Measurements from ENCODE around the gene MAZ.
A peak's percentile ranks its signal among the peaks of the same experiment; 100 is the strongest.
"Not testable (repeated sequence)": the region's sequence is repeated elsewhere in the genome, so short reads cannot be mapped to it uniquely, and the experiment has no call there.

Gene MAZ

DNA sequence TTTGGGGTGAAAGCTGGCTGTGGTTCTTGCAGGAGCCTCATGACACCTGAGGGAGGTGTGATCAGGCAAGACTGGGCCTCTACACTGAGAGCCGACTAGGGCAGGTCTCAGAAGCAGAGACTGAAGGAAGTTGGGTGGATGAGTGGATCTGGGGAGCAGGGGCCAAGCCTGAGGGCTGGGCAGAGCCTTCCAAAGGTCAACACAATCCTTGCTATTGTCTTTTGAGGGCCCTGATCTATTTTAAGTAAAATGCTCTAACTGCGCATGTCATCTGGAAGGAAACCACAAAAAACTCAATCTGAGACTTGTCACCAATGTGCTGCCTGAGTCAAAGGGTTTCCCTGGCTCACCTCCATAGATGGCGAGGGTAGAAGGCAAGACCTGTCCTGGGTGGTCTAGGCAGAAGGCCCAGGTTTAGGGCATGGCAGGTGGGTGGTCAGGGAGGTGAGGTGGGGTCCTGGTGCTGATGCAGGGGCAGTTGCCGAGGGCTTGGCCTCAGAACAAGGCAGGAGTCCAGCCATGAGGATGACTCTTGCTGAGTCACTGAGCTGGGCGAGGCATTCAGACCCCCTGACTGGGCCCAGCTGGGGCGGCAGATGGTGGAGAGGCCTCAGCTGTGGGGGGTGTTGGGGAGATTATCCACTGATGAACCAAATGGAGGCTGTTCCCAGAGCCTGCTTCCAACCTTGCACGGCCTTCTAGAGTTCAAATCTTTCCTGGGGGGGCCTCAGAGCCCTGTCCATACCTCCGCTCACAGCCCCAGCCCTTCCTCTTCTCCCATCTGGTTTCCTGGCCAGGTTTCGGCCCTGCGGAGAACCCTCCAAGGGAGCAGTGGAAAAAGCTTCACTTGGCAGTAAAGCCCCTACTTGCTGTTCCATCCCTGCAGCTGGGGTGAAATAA lies 19.1 kb downstream of the MAZ start:
- DNase-seq = no peak

DNA sequence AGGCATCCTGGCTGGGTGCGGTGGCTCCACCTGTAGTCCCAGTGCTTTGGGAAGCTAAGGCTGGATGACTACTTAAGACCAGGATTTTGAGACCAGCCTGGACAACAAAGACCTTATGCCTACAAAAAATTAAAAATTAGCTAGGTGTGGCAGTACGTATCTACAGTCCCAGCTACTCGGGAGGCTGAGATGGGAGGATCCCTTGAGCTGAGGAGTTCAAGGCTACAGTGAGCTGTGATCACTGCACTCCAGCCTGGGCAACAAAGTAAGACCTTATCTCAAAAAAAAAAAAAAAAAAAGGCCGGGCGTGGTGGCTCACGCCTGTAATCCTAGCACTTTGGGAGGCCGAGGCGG lies 20.0 kb downstream of the MAZ start:
- no peak for DNase-seq

DNA sequence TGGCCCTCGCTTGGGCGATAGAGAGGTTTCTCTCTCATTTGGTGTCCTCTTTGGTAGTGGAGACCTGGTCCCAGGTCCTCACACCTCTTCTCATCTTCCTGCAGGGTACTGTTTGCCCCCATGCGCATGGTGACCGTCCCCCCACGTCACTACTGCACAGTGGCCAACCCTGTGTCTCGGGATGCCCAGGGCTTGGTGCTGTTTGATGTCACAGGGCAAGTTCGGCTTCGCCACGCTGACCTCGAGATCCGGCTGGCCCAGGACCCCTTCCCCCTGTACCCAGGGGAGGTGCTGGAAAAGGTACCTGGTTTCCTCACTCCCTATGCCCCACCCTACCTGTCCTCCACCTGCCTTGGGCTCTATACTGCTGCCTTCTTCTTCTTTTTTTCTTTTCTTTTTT lies 24.4 kb downstream of the MAZ start:
- no peak for DNase-seq

DNA sequence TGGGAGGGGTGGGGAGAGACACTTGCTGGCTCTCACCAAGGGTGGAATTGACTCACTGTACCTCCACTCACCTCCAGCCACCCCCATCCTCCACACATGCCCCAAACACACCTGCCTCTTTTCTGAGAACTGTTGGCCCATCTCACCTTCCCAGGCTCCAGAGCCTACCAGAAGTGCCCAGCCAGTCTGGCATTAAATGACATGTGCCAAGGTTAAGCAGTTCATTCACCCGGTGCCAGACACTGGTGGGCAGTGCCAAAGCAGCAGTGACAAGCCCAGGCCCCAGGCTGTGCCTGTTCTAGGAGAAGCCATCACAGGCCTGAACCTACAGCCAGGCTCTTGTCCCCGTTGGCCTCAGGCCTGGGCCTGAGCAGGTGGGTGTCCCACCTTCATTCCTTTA lies 25.2 kb downstream of the MAZ start:
- no peak for DNase-seq

DNA sequence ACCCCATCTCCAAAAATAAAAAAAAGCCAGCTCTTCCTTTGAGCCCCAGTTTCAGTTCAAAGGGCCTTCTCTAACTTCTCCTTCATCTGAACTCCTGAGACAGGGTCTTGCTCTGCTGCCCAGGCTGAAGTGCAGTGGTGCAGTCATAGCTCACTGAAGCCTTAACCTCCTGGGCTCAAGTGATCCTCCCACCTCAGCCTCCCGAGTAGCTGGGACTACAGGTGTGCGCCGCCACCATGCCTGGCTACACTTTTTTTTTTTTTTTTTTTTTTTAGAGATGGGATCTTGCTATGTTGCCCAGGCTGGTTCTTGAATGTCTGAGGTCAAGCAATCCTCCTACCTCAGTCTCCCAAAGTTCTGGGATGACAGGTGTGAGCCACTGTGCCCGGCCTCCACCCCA lies 26.9 kb downstream of the MAZ start:
- not testable (repeated sequence) for DNase-seq

DNA sequence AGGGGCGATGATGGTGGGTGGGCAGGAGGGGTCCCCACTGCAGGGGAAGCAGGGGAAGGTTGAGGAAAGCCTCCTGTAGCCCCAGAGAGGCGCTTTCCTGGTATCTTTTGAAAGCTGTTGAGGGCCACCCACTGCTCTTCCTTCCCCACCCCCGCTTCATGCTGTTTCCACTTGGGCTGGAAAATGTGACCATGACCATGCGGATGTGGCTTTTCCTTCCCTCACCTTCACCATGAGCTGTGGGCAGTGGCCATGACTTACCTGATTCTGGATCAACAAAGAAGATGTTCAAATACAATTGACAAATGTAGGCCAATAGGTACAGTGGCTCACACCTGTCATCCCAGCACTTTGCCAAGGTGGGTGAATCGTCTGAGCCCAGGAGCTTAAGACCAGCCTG lies 27.8 kb downstream of the MAZ start:
- no peak for DNase-seq

DNA sequence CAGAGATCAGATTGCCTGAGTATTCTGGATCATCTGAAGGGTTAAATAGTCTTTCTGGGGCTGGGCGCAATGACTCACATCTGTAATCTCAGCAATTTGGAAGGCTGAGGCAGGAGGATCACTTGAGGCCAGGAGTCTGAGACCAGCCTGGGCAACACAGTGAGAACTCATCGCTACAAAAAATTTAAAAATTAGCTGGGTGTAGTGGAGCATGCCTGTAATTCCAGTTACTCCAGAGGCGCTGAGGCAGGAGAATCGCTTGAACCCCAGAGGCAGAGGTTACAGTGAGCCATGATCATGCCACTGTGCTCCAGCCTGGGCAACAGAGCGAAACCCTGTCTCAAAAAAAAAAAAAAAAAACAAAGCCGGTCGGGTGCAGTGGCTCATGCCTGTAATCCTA lies 29.6 kb downstream of the MAZ start:
- DNase-seq = no peak

DNA sequence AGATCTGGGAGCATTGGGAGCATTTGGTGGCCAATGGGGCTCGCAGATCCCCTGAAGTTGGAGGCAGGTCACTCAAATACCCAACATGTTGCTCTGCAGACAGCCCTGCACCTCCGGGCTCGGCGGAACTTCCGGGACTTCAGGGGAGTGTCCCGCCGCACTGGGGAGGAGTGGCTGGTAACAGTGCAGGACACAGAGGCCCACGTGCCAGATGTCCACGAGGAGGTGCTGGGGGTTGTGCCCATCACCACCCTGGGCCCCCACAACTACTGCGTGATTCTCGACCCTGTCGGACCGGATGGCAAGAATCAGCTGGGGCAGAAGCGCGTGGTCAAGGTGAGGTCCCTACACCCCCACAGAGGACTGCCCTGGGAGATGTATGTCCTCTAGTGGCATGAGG lies 30.3 kb downstream of the MAZ start:
- DNase-seq = no peak

DNA sequence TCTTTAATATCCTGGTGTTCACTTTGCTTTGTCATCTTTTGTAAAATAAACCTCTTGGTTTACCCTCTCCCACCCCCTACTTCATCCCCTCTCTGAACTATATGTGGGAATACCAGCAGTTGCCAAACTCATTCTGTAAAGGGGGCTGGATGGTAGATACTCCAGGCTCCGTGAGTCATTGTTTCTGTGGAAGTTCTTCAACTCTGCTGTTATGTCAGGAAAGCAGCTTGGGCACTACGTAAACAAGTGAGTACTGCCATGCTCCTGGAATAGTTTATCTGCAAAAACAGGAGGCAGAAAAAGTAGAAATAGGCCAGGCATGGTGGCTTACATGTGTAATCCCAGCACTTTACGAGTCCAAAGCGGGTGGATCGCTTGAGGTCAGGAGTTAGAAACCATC lies 31.5 kb downstream of the MAZ start:
- DNase-seq = no peak

DNA sequence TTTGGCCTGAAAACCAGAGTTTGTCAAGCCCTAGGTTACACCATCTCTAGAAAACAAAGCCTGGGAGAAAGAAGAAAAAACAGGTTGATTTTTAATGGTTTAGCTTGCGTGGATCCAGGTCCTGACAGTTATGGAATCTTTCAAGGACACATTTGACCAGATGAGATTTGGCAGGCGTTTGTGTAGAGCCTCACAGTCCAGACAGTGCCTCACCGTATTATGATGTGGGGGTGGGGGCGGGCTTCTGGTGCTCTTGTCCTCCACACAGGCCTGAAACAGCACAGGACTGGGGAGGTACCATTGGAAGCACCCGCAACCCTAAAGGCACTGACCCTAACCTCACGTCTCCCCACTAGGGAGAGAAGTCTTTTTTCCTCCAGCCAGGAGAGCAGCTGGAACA lies 33.5 kb downstream of the MAZ start:
- no peak for DNase-seq

DNA sequence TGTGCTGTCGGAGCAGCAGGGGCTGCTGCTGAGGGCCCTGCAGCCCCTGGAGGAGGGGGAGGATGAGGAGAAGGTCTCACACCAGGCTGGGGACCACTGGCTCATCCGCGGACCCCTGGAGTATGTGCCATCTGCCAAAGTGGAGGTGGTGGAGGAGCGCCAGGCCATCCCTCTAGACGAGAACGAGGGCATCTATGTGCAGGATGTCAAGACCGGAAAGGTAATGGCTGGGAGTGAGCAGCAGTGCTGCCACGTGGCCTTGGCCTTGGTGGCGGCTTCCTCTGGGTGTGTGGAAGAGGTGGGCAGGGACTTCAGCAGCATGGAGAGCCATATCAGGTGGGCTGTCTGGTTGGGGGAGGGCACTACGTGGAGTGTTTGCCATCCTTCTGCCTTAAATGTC lies 33.9 kb downstream of the MAZ start:
- DNase-seq = no peak

DNA sequence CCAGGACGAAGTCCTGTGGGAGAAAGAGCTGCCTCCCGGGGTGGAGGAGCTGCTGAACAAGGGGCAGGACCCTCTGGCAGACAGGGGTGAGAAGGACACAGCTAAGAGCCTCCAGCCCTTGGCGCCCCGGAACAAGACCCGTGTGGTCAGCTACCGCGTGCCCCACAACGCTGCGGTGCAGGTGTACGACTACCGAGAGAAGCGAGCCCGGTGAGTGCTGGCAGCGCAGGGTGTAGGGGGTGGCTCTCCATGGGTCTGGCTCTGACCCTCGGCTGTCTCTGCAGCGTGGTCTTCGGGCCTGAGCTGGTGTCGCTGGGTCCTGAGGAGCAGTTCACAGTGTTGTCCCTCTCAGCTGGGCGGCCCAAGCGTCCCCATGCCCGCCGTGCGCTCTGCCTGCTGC lies 35.3 kb downstream of the MAZ start:
- DNase-seq = no peak

DNA sequence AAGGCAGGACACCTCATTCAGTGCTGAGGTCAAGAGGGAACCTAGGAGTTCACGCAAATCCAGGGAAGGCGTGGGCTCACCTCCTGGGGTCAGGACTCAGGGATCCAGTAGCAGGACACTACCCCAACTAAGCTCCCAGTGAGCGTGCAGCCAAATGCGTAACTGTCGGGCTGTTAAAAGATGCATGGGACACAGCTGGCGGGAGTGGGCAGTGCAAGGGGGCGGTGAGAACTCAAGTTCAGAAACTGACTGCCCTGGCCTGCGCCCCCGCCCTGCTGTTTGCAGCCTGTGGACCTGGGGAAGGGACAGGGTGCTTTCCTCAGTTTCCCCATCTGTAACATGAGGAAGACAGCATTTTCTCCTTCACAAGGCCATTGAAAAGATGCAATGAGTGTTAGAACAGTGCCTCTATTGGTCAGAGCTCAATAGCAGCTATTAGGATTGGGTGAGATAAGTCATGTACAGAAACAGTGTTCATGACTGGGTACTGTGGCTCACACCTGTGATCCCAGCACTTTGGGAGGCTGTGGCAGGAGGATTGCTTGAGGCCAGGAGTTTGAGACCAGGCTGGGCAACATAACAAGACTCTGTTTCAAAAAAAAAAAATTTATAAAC lies 36.5 kb downstream of the MAZ start:
- DNase-seq = no peak

DNA sequence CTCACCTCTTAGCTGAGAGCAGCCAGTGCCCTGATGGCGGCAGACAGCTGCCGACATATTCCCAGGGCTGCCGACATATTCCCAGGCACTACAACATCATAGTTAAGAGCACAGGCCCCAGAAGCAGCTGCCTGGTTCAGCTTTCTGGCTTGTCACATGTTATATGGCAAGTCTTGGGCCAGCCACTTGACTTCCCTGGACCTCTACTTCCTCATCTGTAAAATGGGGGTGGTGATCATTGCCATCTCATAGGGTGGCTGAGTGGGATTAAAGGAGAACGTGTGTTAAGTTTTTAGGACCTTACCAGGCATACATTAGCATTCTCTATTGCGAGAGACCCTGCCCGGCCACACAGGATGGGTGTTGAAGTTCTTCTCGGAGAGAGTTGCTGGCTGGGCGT lies 37.6 kb downstream of the MAZ start:
- DNase-seq = no peak

DNA sequence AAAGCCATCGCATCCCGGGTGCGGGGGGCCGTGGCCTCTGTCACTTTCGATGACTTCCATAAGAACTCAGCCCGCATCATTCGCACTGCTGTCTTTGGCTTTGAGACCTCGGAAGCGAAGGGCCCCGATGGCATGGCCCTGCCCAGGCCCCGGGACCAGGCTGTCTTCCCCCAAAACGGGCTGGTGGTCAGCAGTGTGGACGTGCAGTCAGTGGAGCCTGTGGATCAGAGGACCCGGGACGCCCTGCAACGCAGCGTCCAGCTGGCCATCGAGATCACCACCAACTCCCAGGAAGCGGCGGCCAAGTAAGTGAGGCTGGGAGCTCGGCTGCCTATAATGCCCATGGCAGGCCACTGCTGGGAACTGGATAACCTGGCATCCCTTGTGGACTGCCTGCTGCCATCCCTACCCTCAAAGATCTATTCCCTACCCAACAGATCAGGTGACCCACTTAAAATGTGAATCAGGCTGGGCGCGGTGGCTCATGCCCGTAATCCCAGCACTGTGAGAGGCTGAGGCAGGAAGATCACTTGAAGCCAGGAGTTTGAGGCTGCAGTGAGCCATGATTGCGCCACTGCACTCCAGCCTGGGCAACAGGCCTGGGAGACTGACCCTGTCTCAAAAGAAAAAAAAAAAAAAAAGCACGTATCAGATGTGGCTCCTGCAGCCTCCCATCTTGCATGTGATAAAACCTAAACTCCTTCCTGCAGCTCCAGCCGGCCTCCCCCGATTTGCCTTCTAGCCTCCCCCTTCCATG lies 38.4 kb downstream of the MAZ start:
- no peak for DNase-seq

DNA sequence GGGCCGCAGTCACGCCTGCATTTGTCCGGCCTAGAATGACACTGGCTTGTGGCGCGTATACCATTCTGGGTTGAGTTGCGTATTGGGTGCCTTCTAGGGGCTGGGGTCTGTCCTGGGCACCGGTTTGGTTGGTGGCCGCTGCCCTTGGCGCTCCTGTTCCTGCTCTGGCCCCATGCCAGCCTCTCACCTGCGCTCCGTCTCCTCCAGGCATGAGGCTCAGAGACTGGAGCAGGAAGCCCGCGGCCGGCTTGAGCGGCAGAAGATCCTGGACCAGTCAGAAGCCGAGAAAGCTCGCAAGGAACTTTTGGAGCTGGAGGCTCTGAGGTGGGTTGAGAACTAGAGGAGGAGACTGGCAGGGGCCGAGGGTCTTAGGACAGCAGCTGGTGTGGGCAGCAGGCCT lies 39.3 kb downstream of the MAZ start:
- DNase-seq = no peak

DNA sequence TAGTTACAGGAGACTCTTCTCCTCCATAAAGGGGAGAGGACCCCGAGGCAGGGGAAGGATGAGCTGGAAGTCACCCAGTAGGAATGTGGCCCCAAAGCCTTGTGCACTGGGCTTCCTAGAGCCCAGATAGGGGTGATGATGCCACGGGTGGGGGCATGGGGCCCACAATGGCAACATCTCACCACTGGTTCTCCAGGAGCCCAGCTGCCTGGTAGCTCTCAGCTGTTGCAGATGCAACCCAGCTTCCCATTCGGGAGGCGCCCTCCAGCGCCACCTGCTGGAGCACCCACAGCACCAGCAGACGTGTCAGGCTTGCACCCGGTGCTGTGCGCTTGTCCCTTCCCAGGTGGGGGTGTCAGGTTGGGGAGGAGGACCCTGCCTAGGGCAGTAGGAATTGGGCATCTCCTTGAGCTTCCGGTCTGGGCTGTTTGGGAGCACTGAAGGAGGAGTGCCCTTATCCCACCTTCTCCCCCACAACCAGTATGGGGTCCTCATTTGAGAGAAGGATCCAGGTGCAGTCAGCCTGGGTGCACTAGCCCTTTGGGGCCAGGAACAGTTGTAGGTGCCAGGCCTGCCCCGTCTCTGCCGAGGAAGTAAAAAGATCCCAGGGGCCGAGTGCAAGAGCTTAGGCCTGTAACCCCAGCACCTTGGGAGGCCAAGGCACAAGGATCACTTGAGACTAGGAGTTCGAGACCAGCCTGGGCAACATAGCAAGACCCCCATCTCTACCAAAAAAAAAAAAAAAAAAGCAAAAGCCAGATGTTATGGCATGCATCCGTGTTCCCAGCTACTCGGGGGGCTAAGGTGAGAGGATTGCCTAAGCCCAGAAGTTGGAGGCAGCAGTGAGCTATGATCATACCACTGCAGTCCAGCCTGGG lies 42.3 kb downstream of the MAZ start:
- DNase-seq = peak; percentile 45 to 63 (median 49)

DNA sequence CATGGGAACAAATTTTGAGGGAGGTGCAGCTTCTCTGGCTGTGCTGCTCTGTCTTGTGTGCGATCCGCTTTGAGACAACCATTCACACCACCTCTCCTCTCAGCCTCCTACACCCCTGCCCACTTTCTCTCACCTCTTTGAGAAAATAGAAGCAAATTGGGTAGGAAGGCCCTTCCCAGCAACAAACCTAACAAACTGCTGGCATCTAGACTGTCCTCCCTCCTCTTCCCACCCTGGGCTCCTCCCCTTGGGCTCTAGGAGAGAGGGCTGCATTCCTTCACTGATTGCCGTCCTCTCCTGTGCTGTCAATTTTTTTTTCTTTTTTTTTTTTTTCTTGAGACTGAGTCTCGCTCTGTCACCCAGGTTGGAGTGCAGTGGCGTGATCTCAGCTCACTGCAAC lies 43.2 kb downstream of the MAZ start:
- DNase-seq = no peak

DNA sequence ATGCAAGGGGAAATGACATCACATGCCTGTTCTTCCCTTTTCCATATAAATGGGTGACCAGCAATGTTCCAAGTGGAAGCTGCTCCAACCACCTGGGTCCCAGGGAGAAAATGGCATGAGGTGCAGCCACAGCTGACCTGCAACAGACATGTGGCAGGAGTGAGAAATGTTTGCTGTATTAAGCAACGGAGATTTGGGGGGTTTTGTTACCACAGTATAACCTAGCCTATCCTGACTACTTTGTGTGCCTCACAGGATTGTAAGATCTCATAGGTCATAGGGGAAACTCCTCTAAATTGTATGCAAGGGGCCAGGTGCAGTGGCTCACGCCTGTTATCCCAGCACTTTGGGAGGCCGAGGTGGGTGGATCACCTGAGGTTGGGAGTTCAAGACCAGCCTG lies 44.7 kb downstream of the MAZ start:
- DNase-seq = no peak

DNA sequence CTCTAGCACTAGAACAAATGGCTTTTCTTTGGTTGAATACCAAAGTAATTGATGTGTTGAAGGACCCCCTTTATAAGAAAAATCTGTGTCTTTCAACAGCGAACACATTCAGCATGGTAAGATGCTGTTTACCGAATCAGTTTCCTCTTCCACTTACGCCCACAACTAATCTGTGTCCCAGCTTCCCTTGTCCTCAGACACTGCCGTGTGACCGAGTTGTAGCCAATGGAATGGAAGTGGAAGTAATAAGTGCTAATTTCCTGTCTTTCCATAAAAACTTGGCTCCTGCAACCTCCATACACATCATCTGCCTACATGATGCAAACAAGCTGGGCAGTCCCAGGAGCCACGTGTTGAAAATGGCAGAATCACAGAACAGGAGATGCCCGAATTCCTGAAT lies 46.3 kb downstream of the MAZ start:
- DNase-seq = no peak

DNA sequence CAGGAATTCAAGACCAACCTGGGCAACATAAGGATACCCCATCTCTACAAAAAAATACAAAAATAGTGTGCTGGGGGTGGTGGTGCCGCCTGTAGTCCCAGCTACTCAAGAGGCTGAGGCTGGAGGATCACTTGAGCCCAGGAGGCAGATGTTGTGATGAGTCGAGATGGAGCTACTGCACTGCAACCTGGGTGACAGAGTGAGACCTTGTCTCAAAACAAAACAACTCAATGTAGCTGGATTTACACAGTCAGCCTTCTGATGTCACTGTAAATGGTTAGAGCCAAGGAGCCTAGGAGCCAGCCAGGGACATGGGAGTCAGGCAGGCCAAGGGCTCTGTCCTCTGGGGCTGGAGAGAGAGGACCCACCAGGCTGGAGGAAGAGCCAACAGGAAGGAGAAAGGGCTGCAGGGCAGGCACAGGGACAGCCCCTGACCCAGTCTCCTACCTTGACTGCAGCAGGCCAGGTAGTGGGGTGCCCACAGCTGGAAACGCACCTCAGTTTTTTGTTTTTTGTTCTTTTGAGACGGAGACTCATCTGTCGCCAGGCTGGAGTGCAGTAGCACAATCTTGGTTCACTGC lies 48.3 kb downstream of the MAZ start:
- no peak for DNase-seq

DNA sequence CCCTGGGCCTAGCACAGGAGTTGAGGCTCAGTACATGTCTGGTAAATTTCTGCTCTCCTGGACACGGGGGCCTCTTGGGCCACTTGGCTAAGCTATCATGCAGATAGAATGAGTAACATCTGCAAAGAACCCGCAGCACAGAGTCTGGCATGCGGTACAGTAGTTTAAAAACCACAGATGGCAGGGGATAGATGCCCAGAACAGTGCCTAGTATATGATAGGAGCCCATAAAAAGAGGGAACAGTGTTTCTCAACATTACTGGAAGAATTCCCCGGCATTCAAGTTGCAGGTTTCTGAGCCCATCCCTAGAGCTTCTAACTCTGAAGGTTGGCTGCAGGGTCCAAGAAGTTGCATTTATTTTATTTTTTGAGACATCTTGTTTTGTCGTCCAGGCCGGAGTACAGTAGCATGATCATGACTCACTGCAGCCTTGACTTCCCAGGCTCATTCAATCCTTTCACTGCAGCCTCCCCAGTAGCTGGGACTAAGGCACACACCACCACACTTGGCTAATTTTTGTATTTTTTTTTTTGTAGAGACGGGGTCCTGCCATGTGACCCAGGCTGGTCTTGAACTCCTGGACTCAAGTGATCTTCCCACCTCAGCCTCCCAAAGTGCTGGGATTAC lies 50.9 kb downstream of the MAZ start:
- DNase-seq = no peak

Measured in NCI-H1417 (cell line).